GM12878 (cell line): ENCODE data around the gene STRA8. TPM values are rescaled to one million over a fixed set of nuclear protein-coding genes. Genes with fewer than 3 reads are reported as not detected.

Experiments
- ATAC-seq: fragments of 200-7000 bp; cut with Tn5 transposase; 3 replicates; pipeline ENCODE4 v1.9.1; 2020; ENCODE audit warnings: mild to moderate bottlenecking, moderate library complexity
- BruUV-seq: library from RNA; stranded (reverse); fragments of 400-500 nt; replicated peaks from 2 replicates; lab custom pipeline; 2021; lab: Mats Ljungman, UMichigan
- CTCF ChIA-PET: fragments of 300-600 bp; sonication (Branson Sonifier 250); formaldehyde crosslinking; extraction: SDS; loops from one replicate; lab custom pipeline; 2021; ENCODE audit warnings: inconsistent platforms; lab: Yijun Ruan, JAX
- POLR2A ChIA-PET: fragments of 350-600 bp; formaldehyde crosslinking; extraction: SDS; loops from one replicate; lab custom pipeline; 2021; ENCODE audit warnings: inconsistent platforms; lab: Charles Lee
- RAD21 ChIA-PET: fragments of 300-600 bp; sonication (Branson Sonifier 250); formaldehyde crosslinking; loops from one replicate; lab custom pipeline; 2023; ENCODE audit warnings: antibody characterized with exemption; ENCODE audit not compliant: unreplicated experiment; lab: Charles Lee
- SMC1A ChIA-PET: fragments of 300-600 bp; sonication (Branson Sonifier 250); formaldehyde crosslinking; loops from one replicate; lab custom pipeline; 2023; ENCODE audit not compliant: unreplicated experiment, uncharacterized antibody; lab: Charles Lee
- DNase-seq: peaks from one replicate; pipeline ENCODE4 v3.0.0-alpha.2; 2011; ENCODE audit warnings: low read depth, low spot score
- FAIRE-seq: peaks from 3 replicates; lab custom pipeline; 2011; peaks lifted over from hg19 to GRCh38; lab: Jason Lieb, UNC
- H2AFZ ChIP-seq: 2 replicates; pipeline ENCODE4 v1.6.0; 2011; ENCODE audit warnings: low read depth, low read length, control low read depth; ENCODE audit not compliant: control insufficient read depth
- H3K27ac ChIP-seq: 2 replicates; pipeline ENCODE4 v1.5.1; 2011; ENCODE audit warnings: control low read depth; ENCODE audit not compliant: control insufficient read depth, insufficient read depth
- H3K27me3 ChIP-seq, 2 experiments: replicated peaks in 1 of 2; 2 replicates each; pipeline versions ENCODE4 v1.6.0 to v1.6.1; 2011; ENCODE audit warnings: low read length in 1 of 2; ENCODE audit not compliant: control insufficient read depth in 2 of 2, insufficient read depth in 2 of 2
- H3K36me3 ChIP-seq, 2 experiments: 2 replicates each; pipeline ENCODE4 v1.5.1; 2011; ENCODE audit warnings: low read length in 1 of 2; ENCODE audit not compliant: control insufficient read depth in 2 of 2, insufficient read depth in 2 of 2
- H3K4me1 ChIP-seq: 2 replicates; pipeline ENCODE4 v1.6.1; 2011; ENCODE audit warnings: mild to moderate bottlenecking, low read length, moderate library complexity, mixed read lengths; ENCODE audit not compliant: control insufficient read depth, insufficient read depth
- H3K4me2 ChIP-seq: 2 replicates; pipeline ENCODE4 v1.6.0; 2011; ENCODE audit warnings: control low read depth; ENCODE audit not compliant: control insufficient read depth, insufficient read depth
- H3K4me3 ChIP-seq: fragments of 200-600 bp; sonication (generic); 2 replicates; pipeline ENCODE4 v1.5.1; 2016
- H3K79me2 ChIP-seq: 2 replicates; pipeline ENCODE4 v1.6.0; 2011; ENCODE audit warnings: low read length; ENCODE audit not compliant: control insufficient read depth, insufficient read depth
- H3K9ac ChIP-seq: 2 replicates; pipeline ENCODE4 v1.8.0; 2011; ENCODE audit warnings: low read length, control low read depth, mixed read lengths; ENCODE audit not compliant: control insufficient read depth, insufficient read depth
- H3K9me3 ChIP-seq: replicated peaks from 3 replicates; pipeline ENCODE4 v1.5.1; 2011; ENCODE audit warnings: mild to moderate bottlenecking, low read length; ENCODE audit not compliant: control insufficient read depth, insufficient read depth
- H4K20me1 ChIP-seq: 2 replicates; pipeline ENCODE4 v1.6.0; 2011; ENCODE audit not compliant: control insufficient read depth, insufficient read depth
- BRCA1 ChIP-seq: IDR thresholded peaks from 2 replicates; pipeline ENCODE4 v1.6.1; 2011; ENCODE audit warnings: low read depth, low read length, improper control_type of control experiment
- CTCF ChIP-seq, 3 experiments: IDR thresholded peaks in 2 of 3; conservative IDR thresholded peaks in 1 of 3; 2 replicates each; pipeline ENCODE4 v1.5.1; 2011; ENCODE audit warnings: low read depth in 3 of 3, low read length in 3 of 3, mild to moderate bottlenecking in 3 of 3, control low read depth in 2 of 3, moderate library complexity in 2 of 3, inconsistent platforms in 1 of 3, mixed read lengths in 1 of 3; ENCODE audit not compliant: control insufficient read depth in 2 of 3, insufficient read depth in 1 of 3; ENCODE audit errors: extremely low read depth in 1 of 3
- HDAC2 ChIP-seq: fragments of 200-600 bp; sonication (generic); IDR thresholded peaks from 2 replicates; pipeline ENCODE4 v1.6.1; 2017
- KLF5 ChIP-seq: fragments of 450-650 bp; IDR thresholded peaks from 2 replicates; pipeline ENCODE4 v1.6.1; 2014; ENCODE audit warnings: mild to moderate bottlenecking; ENCODE audit not compliant: partially characterized antibody
- MAX ChIP-seq: IDR thresholded peaks from 2 replicates; pipeline ENCODE4 v1.6.1; 2012; ENCODE audit warnings: low read depth, low read length, improper control_type of control experiment
- MTA2 ChIP-seq: fragments of 450-650 bp; IDR thresholded peaks from 2 replicates; pipeline ENCODE4 v1.6.1; 2016; ENCODE audit warnings: low read depth, mild to moderate bottlenecking, moderate library complexity
- NR2F1 ChIP-seq: fragments of 450-650 bp; conservative IDR thresholded peaks from 2 replicates; pipeline ENCODE4 v1.6.1; 2017; ENCODE audit warnings: mild to moderate bottlenecking
- PAX8 ChIP-seq: fragments of 450-650 bp; IDR thresholded peaks from 2 replicates; pipeline ENCODE4 v1.6.1; 2017; ENCODE audit warnings: mild to moderate bottlenecking, moderate library complexity
- RB1 ChIP-seq: fragments of 450-650 bp; formaldehyde crosslinking; IDR thresholded peaks from 2 replicates; pipeline ENCODE4 v1.6.1; 2017; ENCODE audit warnings: mild to moderate bottlenecking, borderline replicate concordance
- SPI1 ChIP-seq: IDR thresholded peaks from 2 replicates; pipeline ENCODE4 v1.6.1; 2011; ENCODE audit warnings: low read depth, mild to moderate bottlenecking, low read length, moderate library complexity, borderline replicate concordance; ENCODE audit not compliant: insufficient read depth
- TAF1 ChIP-seq: IDR thresholded peaks from 2 replicates; pipeline ENCODE4 v1.6.1; 2011; ENCODE audit warnings: mild to moderate bottlenecking, low read depth, low read length, borderline replicate concordance
- TCF12 ChIP-seq: IDR thresholded peaks from 2 replicates; pipeline ENCODE4 v1.6.1; 2011; ENCODE audit warnings: low read depth, mild to moderate bottlenecking, low read length
- WGBS: methylation state at CpG from one replicate; pipeline ENCODE4 v1.1.6; 2016; ENCODE audit warnings: low lambda C conversion rate; ENCODE audit not compliant: insufficient replicate concordance, insufficient coverage; ENCODE audit errors: missing lambda C conversion rate; 5-methylcytosine and 5-hydroxymethylcytosine counted together
- in situ Hi-C: fragments of 300-500 bp; cut with MboI; formaldehyde crosslinking; loops from 9 replicates; pipeline ENCODE4 v1.14.3; 2018; ENCODE audit warnings: mixed read lengths
- intact Hi-C: fragments of 100-400 bp; cut with micrococcal nuclease; formaldehyde crosslinking; loops from one replicate; pipeline ENCODE4 v1.14.2; 2022; ENCODE audit not compliant: unreplicated experiment
- polyA plus RNA-seq, 11 experiments: library from polyadenylated mRNA; depleted of rRNA in 4 of 11; unstranded in 6 of 11; stranded (reverse) in 5 of 11; fragments of >200 nt; fragmentation: Nextera tagmentation in 4 of 11; fragmentation: Illumina TruSeq in 1 of 11; extraction: Ambion mirVana in 4 of 11; extraction: Trizol in 1 of 11; gene quantifications; 1 replicate in 1 of 11; 2 replicates in 10 of 11; pipeline versions ENCODE4 v1.2.1 to v1.2.3, GENCODE V29; 2011 to 2016; ENCODE audit warnings: inconsistent platforms in 2 of 11, missing spikeins in 2 of 11, low read depth in 1 of 11
- total RNA-seq, 4 experiments: library from RNA; depleted of rRNA in 3 of 4; stranded (reverse); fragments of >200 nt in 3 of 4; fragmentation: Illumina TruSeq in 1 of 4; extraction: Trizol in 1 of 4; gene quantifications; 2 replicates each; pipeline versions ENCODE4 v1.2.1 to v1.2.3, GENCODE V29; 2013 to 2021
- TF ChIP-seq, protein P1 (sequence below): IDR thresholded peaks from 2 replicates; pipeline ENCODE4 v1.6.1; 2011; ENCODE audit warnings: mild to moderate bottlenecking, low read depth, low read length, moderate library complexity; ENCODE audit not compliant: insufficient replicate concordance
- TF ChIP-seq, protein P2 (sequence below): fragments of 450-650 bp; IDR thresholded peaks from 2 replicates; pipeline ENCODE4 v1.6.1; 2014; ENCODE audit warnings: mild to moderate bottlenecking

The STRA8 gene
- total and polyA plus RNA-seq, 10 of the 15 experiments (the other 5 are each of a cell fraction or from before 2014, with no cell fraction given): 0.15 TPM; not detected in 9

DNA sequence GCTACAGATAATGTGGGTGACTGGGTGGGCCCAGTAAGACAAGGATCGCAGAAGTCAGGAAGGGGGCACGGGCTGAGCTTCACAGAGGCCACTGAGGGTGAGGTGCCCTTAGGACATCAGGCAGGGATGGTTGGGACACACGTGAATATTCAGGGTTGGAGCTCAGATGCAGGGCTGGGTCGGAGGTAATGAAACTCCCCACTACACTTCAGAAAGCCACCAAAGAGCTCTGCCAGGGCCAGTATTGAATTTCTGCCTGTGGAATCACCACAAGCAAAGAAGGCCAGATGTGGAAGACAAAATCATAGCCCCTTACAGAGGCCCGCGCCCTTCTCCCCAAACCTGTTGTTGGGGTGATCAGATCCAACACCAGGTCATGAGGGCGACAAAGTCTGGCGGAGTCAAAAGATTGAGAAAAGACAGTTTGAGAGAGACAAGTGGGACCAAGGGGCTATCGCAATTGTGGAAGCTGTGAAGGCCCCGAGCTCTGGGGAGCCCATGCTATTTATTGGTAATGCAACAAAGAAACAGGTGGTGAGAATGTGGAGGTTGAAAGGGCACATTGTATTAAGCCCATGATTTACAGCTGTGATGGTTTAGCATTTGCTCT lies 42.4 kb downstream of the STRA8 start (continued):
- no peak for TF ChIP-seq TCF12
- TF ChIP-seq, all 136 proteins: peak for 0

DNA sequence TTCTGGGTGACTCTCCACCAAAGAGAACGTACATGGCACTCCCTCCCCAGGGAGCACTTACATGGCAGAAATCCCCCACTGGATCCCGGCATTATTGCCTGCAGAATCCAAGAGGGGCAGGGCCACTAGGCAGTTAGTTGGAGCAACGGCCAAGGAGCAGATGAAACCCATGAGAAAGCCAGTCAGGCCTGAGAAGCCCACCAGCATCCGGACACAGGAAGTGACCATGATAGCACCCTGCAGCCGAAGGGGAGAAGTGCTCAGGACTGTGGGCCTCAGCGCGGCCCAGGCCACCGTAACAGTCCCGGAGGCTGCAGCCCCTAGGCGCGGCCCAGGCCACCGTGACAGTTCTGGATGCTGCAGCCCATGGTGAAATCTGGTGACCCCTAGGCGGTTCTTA lies 43.5 kb downstream of the STRA8 start:
- CTCF ChIA-PET: interaction anchor here (4.8 to 7.4 kb wide), 2 partner anchors 58 to 368 kb away, joined by 49 to 105 read pairs; no protein-coding TSS in a partner anchor
- TF ChIP-seq BRCA1 (no peak), KLF5 (no peak), MTA2 (no peak), SPI1 (no peak), HDAC2 (no peak), MAX (no peak), RB1 (no peak), TAF1 (no peak), PAX8 (no peak), NR2F1 (no peak), CTCF (IDR thresholded peaks at IDR 0.05 in 2 of 3, conservative IDR thresholded peaks at IDR 0.05 in 1 of 3; ENCODE audit: control insufficient read depth in 2 of 3, extremely low read depth in 1 of 3, insufficient read depth in 1 of 3, low read depth in 3 of 3, low read length in 3 of 3) (no peak)
- TF ChIP-seq, protein P1, sequence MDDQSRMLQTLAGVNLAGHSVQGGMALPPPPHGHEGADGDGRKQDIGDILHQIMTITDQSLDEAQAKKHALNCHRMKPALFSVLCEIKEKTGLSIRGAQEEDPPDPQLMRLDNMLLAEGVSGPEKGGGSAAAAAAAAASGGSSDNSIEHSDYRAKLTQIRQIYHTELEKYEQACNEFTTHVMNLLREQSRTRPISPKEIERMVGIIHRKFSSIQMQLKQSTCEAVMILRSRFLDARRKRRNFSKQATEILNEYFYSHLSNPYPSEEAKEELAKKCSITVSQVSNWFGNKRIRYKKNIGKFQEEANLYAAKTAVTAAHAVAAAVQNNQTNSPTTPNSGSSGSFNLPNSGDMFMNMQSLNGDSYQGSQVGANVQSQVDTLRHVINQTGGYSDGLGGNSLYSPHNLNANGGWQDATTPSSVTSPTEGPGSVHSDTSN: no peak
- TF ChIP-seq, protein P2, sequence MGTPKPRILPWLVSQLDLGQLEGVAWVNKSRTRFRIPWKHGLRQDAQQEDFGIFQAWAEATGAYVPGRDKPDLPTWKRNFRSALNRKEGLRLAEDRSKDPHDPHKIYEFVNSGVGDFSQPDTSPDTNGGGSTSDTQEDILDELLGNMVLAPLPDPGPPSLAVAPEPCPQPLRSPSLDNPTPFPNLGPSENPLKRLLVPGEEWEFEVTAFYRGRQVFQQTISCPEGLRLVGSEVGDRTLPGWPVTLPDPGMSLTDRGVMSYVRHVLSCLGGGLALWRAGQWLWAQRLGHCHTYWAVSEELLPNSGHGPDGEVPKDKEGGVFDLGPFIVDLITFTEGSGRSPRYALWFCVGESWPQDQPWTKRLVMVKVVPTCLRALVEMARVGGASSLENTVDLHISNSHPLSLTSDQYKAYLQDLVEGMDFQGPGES: no peak
- Histone ChIP-seq H3K9me3 (no peaks in the 10 kb centered on the region; the same call in 2 of the 3 replicates), H3K9ac (no peak overlapping the region), H3K79me2 (no peaks in the 10 kb centered on the region), H4K20me1 (no peaks in the 10 kb centered on the region), H3K27me3 (no peaks in the 10 kb centered on the region), H3K36me3 (no peaks in the 10 kb centered on the region), H3K4me2 (no peak overlapping the region), H3K4me3 (no peak overlapping the region), H3K4me1 (no peaks in the 10 kb centered on the region), H3K27ac (no peak overlapping the region), H2AFZ (no peak overlapping the region)
- intact Hi-C loops: no loop called here
- WGBS: 64% methylated on average over 13 of the region's 13 CpGs
- RAD21 ChIA-PET: no interaction called here
- in situ Hi-C loops: no loop called here
- POLR2A ChIA-PET: no interaction called here
- ATAC-seq: no peak
- FAIRE-seq: no peak
- DNase-seq: no peak
- BruUV-seq: no TSS peak
- SMC1A ChIA-PET: interaction anchor here (1.7 to 3.7 kb wide), 2 partner anchors 299 to 644 kb away, joined by 5 to 12 read pairs; no protein-coding TSS in a partner anchor
